Neural progenitor cell (in vitro differentiated cells): ENCODE data around the gene SESN2. TPM values are rescaled to one million over a fixed set of nuclear protein-coding genes. Genes with fewer than 3 reads are reported as not detected.

Experiments
- DNase-seq: peaks from one replicate; pipeline ENCODE4 v3.0.0-alpha.2; 2016; ENCODE audit warnings: low spot score
- H2AFZ ChIP-seq: fragments of 200-600 bp; sonication (generic); replicated peaks from 2 replicates; pipeline ENCODE4 v1.6.1; 2016; ENCODE audit warnings: antibody characterized with exemption
- H3F3A ChIP-seq: fragments of 200-600 bp; sonication (generic); 2 replicates; pipeline ENCODE4 v1.6.1; 2016; ENCODE audit warnings: antibody characterized with exemption, low read depth
- H3K27ac ChIP-seq: fragments of 200-600 bp; sonication (generic); 2 replicates; pipeline ENCODE4 v1.5.1; 2016; ENCODE audit warnings: mild to moderate bottlenecking
- H3K27me3 ChIP-seq: fragments of 200-600 bp; sonication (generic); 2 replicates; pipeline ENCODE4 v1.6.1; 2016; ENCODE audit warnings: mild to moderate bottlenecking, moderate library complexity
- H3K36me3 ChIP-seq: fragments of 200-600 bp; sonication (generic); 2 replicates; pipeline ENCODE4 v1.5.1; 2016
- H3K4me1 ChIP-seq: fragments of 200-600 bp; sonication (generic); 2 replicates; pipeline ENCODE4 v1.6.1; 2016; ENCODE audit warnings: mixed run types
- H3K4me2 ChIP-seq: fragments of 200-600 bp; sonication (generic); 2 replicates; pipeline ENCODE4 v1.6.1; 2016
- H3K4me3 ChIP-seq: fragments of 200-600 bp; sonication (generic); 2 replicates; pipeline ENCODE4 v1.5.1; 2016
- H3K79me2 ChIP-seq: fragments of 200-600 bp; sonication (generic); 2 replicates; pipeline ENCODE4 v1.6.1; 2016; ENCODE audit warnings: low read depth
- H3K9ac ChIP-seq: fragments of 200-600 bp; sonication (generic); 2 replicates; pipeline ENCODE4 v1.6.1; 2016
- H3K9me3 ChIP-seq: fragments of 200-600 bp; sonication (generic); 2 replicates; pipeline ENCODE4 v1.5.1; 2016; ENCODE audit warnings: low read depth
- H4K20me1 ChIP-seq: fragments of 200-600 bp; sonication (generic); 2 replicates; pipeline ENCODE4 v1.6.1; 2016; ENCODE audit warnings: low read depth
- H3K27ac Mint-ChIP-seq: 3 replicates; pipeline ENCODE4 v1.8.0; 2021; ENCODE audit warnings: mixed read lengths
- H3K27me3 Mint-ChIP-seq: 2 replicates; pipeline ENCODE4 v1.8.0; 2022; ENCODE audit warnings: low read depth, mild to moderate bottlenecking, inconsistent platforms, moderate library complexity, mixed read lengths; ENCODE audit not compliant: insufficient read depth
- H3K36me3 Mint-ChIP-seq: 3 replicates; pipeline ENCODE4 v1.8.0; 2021; ENCODE audit warnings: mixed read lengths
- H3K4me1 Mint-ChIP-seq: 3 replicates; pipeline ENCODE4 v1.8.0; 2021; ENCODE audit warnings: mixed read lengths
- H3K4me3 Mint-ChIP-seq: 3 replicates; pipeline ENCODE4 v1.8.0; 2021; ENCODE audit warnings: mild to moderate bottlenecking, moderate library complexity, mixed read lengths
- H3K9me3 Mint-ChIP-seq: 3 replicates; pipeline ENCODE4 v1.8.0; 2020; ENCODE audit warnings: mixed read lengths
- EZH2 ChIP-seq: fragments of 200-600 bp; sonication (generic); IDR thresholded peaks from 2 replicates; pipeline ENCODE4 v1.6.1; 2017; ENCODE audit warnings: antibody characterized with exemption, mild to moderate bottlenecking, moderate library complexity
- EZH2phosphoT487 ChIP-seq: fragments of 200-600 bp; sonication (generic); IDR thresholded peaks from 2 replicates; pipeline ENCODE4 v1.6.1; 2017; ENCODE audit warnings: antibody characterized with exemption
- total RNA-seq: library from RNA; depleted of rRNA; stranded (reverse); fragments of >200 nt; gene quantifications from 2 replicates; pipeline ENCODE4 v1.2.3, GENCODE V29; 2015; ENCODE audit warnings: low replicate concordance
- TF ChIP-seq, protein P1 (sequence below): fragments of 200-600 bp; sonication (generic); IDR thresholded peaks from 2 replicates; pipeline ENCODE4 v1.5.1; 2017; ENCODE audit warnings: antibody characterized with exemption, mild to moderate bottlenecking

The SESN2 gene
- total RNA-seq, 1 donor from 2014 or later = 7.6 TPM

- H4K20me1 ChIP-seq = no peaks in the 10 kb centered on the region
- H3K4me2 ChIP-seq = no peak overlapping the region
- H3K79me2 ChIP-seq = peaks cover 51% of the 10 kb centered on the region
- no peak overlapping the region for H3K27ac ChIP-seq
- Mint-ChIP-seq H3K36me3 (peaks cover 17% of the 10 kb centered on the region), H3K4me3 (no peak overlapping the region), H3K27ac (no peak overlapping the region), H3K4me1 (peaks cover 11% of the 10 kb centered on the region), H3K27me3 (peaks cover 4% of the 10 kb centered on the region), H3K9me3 (no peaks in the 10 kb centered on the region)
- H3K4me1 ChIP-seq = no peaks in the 10 kb centered on the region
- H3K9me3 ChIP-seq = no peaks in the 10 kb centered on the region
- H3K36me3 ChIP-seq = peaks cover 17% of the 10 kb centered on the region
- H3K27me3 ChIP-seq = no peaks in the 10 kb centered on the region
- H3K4me3 ChIP-seq = no peak overlapping the region
- peaks cover under 1% of the 10 kb centered on the region for H3F3A ChIP-seq
- DNase-seq = no peak
- no peak overlapping the region for H2AFZ ChIP-seq
- no peak overlapping the region for H3K9ac ChIP-seq
- TF ChIP-seq, protein P1, sequence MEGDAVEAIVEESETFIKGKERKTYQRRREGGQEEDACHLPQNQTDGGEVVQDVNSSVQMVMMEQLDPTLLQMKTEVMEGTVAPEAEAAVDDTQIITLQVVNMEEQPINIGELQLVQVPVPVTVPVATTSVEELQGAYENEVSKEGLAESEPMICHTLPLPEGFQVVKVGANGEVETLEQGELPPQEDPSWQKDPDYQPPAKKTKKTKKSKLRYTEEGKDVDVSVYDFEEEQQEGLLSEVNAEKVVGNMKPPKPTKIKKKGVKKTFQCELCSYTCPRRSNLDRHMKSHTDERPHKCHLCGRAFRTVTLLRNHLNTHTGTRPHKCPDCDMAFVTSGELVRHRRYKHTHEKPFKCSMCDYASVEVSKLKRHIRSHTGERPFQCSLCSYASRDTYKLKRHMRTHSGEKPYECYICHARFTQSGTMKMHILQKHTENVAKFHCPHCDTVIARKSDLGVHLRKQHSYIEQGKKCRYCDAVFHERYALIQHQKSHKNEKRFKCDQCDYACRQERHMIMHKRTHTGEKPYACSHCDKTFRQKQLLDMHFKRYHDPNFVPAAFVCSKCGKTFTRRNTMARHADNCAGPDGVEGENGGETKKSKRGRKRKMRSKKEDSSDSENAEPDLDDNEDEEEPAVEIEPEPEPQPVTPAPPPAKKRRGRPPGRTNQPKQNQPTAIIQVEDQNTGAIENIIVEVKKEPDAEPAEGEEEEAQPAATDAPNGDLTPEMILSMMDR = no peak
- TF ChIP-seq EZH2phosphoT487 = no peak
- TF ChIP-seq EZH2 = no peak
Measured at GRCh38 chr1:28229089-28229488, 30.2 kb upstream of the SESN2 start.

GRCh38 chr1:28229996-28230395 is 29.3 kb upstream of the SESN2 start:
- Mint-ChIP-seq H3K36me3 (peaks cover 13% of the 10 kb centered on the region), H3K27me3 (peaks cover 4% of the 10 kb centered on the region), H3K9me3 (no peaks in the 10 kb centered on the region), H3K4me3 (no peak overlapping the region), H3K27ac (no peak overlapping the region), H3K4me1 (peaks cover 11% of the 10 kb centered on the region)
- TF ChIP-seq EZH2 (no peak), EZH2phosphoT487 (no peak)
- TF ChIP-seq, protein P1 = no peak
- H3K4me3 ChIP-seq = no peak overlapping the region
- H3K27ac ChIP-seq = no peak overlapping the region
- DNase-seq = no peak
- H4K20me1 ChIP-seq = no peaks in the 10 kb centered on the region
- H3K27me3 ChIP-seq = no peaks in the 10 kb centered on the region
- H2AFZ ChIP-seq = no peak overlapping the region
- no peaks in the 10 kb centered on the region for H3K4me1 ChIP-seq
- H3K9ac ChIP-seq = no peak overlapping the region
- H3K4me2 ChIP-seq = no peak overlapping the region
- H3K9me3 ChIP-seq = no peaks in the 10 kb centered on the region
- H3K79me2 ChIP-seq = peaks cover 48% of the 10 kb centered on the region
- H3K36me3 ChIP-seq = peaks cover 17% of the 10 kb centered on the region
- peaks cover 3% of the 10 kb centered on the region for H3F3A ChIP-seq

GRCh38 chr1:28232558-28233263 is 26.6 kb upstream of the SESN2 start, which contains the start of gene DNAJC8:
Gene DNAJC8, minus strand, starts transcription at chr1:28233029. Its CDS starts 31 bp downstream, at chr1:28232998.
- TF ChIP-seq EZH2 = no peak
- TF ChIP-seq, protein P1 = no peak
- peaks cover 7% of the 10 kb centered on the region for H3K4me1 ChIP-seq
- H3K36me3 ChIP-seq = peaks cover 13% of the 10 kb centered on the region
- H3K9ac ChIP-seq = peak within 1 kb of the TSS; percentile 98
- Mint-ChIP-seq H3K4me1 (peaks cover 11% of the 10 kb centered on the region), H3K4me3 (peak within 1 kb of the TSS; percentile 100), H3K27me3 (peaks cover 4% of the 10 kb centered on the region), H3K9me3 (no peaks in the 10 kb centered on the region), H3K36me3 (peaks cover 5% of the 10 kb centered on the region), H3K27ac (peak within 1 kb of the TSS; percentile 98)
- H3K4me2 ChIP-seq = peak within 1 kb of the TSS; percentile 95
- peaks cover 8% of the 10 kb centered on the region for H4K20me1 ChIP-seq
- no peaks in the 10 kb centered on the region for H3K9me3 ChIP-seq
- H3K4me3 ChIP-seq = peak within 1 kb of the TSS; percentile 91
- H3F3A ChIP-seq = peaks cover 3% of the 10 kb centered on the region
- peaks cover 61% of the 10 kb centered on the region for H3K79me2 ChIP-seq
- DNase-seq = peak; percentile 97
- H3K27ac ChIP-seq = peak within 1 kb of the TSS; percentile 2
- no peaks in the 10 kb centered on the region for H3K27me3 ChIP-seq
- H2AFZ ChIP-seq = peak within 1 kb of the TSS; percentile 98
